ENCODE results near the gene LSP1.

LSP1 gene

DNA sequence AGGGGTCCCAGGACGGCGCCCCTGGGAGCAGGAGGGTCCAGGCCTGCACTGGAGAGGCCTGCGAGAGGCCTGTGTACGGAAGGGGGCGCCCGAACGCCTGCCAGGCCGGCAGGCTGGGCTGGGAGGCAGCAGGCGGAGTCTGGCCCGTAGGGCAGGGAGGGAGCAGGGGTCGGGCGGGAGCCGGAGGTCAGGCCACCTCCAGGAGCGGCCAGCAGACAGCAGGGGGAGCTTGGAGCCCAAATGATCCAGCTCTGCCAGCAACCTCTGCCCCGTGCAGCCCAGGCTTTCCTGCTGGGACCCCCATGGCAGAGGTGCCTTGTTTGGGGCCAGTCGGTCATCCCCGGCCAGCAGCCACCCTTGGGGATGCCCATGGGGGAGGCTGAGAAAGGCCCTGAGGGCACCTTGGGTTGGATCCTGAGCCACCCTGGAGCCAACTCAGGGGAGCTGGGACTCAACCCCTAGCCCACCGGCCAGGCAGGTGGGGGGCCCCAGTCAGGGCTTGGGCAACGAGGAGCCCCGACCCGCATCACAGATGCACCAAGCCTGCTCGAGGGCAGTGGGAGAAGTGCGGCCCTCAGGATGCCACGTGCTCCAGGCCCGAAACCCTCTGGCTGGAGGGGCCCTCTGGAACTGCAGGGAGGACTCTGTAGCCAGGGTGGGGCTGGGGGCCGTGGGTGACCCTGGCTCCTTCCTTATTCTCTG, 27.7 kb upstream of the LSP1 start:
- DNase-seq: no peak

GRCh38 chr11:1825785-1826451, 27.0 kb upstream of the LSP1 start:
- no peak for DNase-seq

DNA sequence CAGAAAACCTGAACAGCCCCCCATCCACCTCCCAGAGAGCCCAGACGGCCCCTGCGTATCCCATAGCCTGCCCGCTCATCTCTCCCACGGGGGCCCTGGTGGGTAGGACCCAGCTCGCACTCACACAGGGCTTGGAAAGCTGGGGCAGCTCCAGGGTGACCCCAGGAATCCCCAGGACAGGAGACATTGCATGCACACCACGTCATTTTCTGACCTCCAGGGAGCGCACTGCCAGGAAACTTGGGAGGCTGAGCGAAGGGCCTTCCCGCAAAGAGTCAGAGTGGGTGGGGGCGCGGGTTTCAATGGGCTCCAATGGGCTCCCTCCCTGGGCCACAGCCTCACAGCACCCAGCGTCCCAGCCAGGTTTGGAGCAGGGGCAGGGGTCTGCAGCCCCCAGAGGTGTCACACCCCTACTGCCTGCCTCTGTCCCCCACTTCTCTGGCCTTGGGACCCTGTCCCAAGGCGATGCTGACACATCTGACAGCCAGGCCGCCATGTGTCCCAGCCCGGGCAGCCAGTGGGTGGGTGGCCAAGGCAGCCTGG, 26.3 kb upstream of the LSP1 start:
- DNase-seq: no peak

GRCh38 chr11:1827095-1827813, 25.6 kb upstream of the LSP1 start:
- DNase-seq: no peak

GRCh38 chr11:1827931-1828330, 25.0 kb upstream of the LSP1 start:
- no peak for DNase-seq

DNA sequence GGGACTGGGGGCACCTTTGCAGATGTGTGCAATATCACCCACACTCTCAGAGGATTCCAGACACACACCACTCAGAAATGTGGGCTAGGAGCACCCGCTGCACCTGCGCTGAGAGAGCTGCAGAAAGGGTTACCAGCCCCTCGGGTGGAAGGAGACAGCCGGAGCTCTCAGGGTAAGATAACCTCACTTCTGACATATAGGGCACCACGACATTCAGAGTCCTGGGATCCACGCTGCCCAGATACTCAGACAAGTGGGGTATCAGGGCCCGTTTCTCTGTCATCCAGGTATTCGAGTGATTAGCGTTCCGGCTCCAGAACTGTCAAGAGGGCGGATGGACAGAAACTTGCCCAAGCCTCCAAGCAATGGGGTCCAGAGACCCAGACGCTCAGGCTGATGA, 24.3 kb upstream of the LSP1 start:
- DNase-seq: no peak

- DNase-seq: no peak
Observed at GRCh38 chr11:1829039-1829820, 23.7 kb upstream of the LSP1 start.

GRCh38 chr11:1830004-1830321, 22.9 kb upstream of the LSP1 start:
- DNase-seq: no peak

DNA sequence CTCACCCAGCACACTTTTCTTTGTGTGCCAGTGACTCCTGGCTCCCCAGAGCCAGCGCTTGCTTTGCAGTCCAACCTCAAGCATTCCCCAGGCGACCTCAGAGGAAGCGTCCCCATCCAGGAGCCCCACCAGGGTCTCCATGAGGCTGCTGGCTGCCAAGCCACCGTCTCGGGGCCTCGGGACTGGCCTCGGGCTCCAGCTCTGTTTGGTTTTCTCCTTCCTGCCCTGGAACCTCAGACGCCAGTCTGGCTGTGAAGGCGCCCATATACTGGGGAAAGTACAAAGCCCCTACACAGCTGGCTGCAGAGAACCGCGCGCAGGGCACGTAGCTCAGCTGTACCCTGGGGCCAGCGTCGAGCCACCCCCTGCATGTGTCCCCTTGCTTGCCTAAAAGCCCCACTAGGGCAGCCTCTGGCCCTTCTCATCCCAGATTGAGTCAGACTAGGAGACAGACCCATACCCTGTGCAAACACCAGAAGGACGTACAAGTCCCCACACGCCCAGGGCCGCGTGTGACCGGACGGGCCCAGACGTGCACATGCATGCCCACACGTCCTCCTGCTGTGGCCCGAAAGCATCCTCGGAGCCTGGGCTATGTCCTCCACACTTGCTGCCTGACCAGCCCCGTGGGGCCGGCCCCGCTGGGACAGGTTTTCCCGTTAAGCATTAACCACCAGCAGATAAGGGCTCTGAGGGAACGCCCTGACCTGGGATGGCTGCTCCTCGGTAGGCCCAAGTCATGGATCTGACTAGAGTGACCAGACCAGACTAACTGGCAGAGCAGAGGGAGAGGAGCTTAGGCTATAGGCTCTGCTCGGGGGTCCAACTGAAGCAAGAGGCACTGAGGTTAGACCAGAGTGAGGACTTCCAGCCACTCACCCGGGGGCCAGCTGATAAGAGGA, 22.3 kb upstream of the LSP1 start:
- DNase-seq: no peak

DNA sequence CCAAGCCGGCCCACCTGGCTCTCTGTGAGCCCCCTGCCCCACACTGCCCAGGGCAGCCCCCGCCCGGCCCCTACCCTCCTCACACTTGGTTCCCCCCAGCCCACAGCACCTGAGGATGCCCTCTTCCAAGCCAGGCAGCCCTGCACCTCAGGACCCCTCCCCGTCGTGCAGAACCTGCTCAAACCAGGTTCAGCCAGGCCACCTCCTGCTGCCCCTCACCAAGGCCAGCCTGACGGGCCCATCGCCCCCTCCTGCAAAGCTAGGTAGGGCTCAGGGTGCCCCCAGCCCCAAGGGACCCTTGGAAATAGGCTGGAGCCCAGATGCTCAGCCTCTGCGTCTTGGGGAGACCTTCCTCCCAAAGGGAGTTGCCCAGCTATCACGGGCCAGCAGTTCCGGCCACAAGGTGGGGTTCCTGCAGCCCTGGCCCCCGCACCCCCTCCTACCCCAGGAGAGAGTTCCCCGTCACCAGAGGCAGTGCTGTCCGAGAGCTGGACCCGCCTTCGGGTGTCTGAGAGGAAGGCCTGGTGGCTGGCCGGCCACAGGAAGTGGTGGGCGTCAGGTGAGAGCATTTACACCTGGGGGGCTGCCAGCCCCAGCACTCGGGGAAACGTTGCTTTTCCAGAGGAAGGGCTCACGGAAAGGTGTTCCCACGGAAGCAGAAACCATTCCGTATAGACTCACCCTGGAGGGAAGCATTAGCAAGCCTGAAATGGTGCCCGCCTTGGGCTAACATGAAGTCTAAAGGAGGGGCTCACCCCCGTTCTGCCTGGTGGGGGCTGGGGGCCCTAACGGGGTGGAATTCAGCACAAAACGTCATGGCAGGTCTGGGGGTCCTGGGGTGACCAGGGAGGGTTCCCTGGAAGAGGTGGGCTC, 21.3 kb upstream of the LSP1 start:
- DNase-seq: no peak

- DNase-seq: peak; percentile 54
Observed at GRCh38 chr11:1832211-1832919, 20.5 kb upstream of the LSP1 start.

- no peak for DNase-seq
Observed at GRCh38 chr11:1832920-1833295, 20.0 kb upstream of the LSP1 start.

- DNase-seq: no peak
Observed at GRCh38 chr11:1834062-1834610, 18.7 kb upstream of the LSP1 start.

DNA sequence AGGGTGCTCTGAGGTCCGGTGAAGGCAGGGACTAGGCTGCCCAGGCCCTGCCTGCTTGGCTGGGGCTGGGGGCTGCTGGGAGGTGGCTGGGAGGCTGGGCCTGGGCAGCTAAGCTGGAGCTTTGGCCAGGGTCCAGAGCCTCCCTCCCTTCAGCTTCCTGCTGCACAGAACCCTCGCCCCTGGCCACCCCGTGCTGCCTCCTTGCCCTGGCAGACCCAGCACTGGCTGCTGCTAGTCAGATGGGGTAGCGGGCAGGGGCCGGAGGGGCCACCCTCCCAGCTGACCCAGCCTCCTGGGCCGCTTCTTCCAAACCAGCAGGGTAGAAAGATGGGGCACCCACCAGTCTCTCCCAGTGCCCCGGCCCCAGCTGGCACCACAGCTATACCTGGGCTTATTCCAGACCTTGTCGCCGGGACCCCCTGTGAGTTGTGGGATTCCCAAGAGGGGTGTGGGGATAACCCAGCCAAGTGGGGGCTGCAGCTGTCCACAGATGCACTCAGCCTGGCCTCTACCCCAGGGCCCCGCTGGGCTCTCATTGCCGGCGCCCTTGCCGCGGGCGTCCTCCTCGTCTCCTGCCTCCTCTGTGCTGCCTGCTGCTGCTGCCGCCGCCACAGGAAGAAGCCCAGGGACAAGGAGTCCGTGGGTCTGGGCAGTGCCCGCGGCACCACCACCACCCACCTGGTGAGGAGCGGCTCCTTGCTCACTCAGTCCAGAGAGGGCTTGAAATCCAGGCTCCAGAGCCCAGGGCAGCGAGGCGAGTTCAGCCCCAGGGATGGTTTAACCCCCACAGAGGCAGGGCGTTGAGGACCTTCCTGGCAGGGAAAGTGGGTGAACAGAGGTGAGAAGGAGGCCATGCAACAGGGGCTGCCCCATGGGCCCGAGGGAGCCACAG, 17.9 kb upstream of the LSP1 start, which contains the start of gene SYT8:
Gene SYT8 (plus strand): TSS at position 212 of the 892 bp plus-strand sequence. CDS start 116 bp downstream, at position 328.
- DNase-seq: no peak

- no peak for DNase-seq
Observed at GRCh38 chr11:1835671-1836010, 17.2 kb upstream of the LSP1 start.

DNA sequence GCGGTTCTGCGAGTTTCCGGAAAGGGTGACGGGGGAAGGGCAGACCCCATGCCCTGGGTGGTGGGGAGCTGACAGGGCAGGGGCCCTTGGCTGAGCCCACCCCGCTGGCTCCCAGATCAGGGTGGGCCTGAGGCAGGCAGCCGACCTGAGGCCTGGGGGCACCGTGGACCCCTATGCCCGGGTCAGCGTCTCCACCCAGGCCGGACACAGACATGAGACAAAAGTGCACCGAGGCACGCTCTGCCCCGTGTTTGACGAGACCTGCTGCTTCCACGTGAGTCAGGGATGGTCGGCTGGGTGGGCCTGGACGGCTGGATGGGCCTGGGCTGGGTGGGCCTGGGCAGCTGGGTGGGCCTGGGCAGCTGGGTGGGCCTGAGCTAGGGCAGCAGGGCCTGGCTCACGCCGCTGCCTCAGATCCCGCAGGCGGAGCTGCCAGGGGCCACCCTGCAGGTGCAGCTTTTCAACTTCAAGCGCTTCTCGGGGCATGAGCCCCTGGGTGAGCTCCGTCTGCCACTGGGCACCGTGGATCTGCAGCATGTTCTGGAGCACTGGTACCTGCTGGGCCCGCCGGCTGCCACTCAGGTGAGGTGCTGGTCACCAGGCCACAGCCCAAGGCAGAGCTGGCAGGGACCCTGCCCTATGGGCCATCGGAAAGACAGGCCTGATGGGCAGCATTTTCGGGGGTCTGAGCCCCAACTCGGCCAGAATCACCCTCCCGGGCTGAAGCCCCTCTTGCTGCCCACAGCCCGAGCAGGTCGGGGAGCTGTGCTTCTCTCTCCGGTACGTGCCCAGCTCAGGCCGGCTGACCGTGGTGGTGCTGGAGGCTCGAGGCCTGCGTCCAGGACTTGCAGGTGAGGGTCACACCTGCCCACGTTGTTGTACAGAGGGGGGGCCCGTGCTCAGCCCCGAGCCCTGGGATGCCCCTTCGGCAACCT, 16.6 kb upstream of the LSP1 start:
- no peak for DNase-seq

- DNase-seq: peak; percentile 68
Observed at GRCh38 chr11:1837171-1838076, 15.5 kb upstream of the LSP1 start.

Measured in activated CD4-positive, alpha-beta T cell treated with anti-CD3 and anti-CD28 coated beads for 1 hour (primary cell).